CD4-positive, alpha-beta memory T cell (primary cell): Measurements from ENCODE around the gene AP5S1. TPM values are rescaled to one million over a fixed set of nuclear protein-coding genes. Genes with fewer than 3 reads are reported as not detected.

Experiments
- CTCF ChIA-PET: fragments of 350-600 bp; sonication (Branson Sonifier 250); formaldehyde crosslinking; loops from one replicate; lab custom pipeline; 2021; ENCODE audit warnings: inconsistent platforms; ENCODE audit not compliant: partially characterized antibody; lab: Charles Lee
- POLR2A ChIA-PET: fragments of 350-600 bp; sonication (Branson Sonifier 250); formaldehyde crosslinking; loops from one replicate; lab custom pipeline; 2021; ENCODE audit not compliant: partially characterized antibody; lab: Charles Lee
- DNase-seq, 5 donors: peaks; one replicate each; pipeline versions ENCODE4 v3.0.0 to v3.0.0-alpha.2; 2020 to 2022; ENCODE audit warnings: mixed read lengths in 1 of 5
- H3K27ac ChIP-seq: one replicate; pipeline ENCODE4 v1.7.0; 2013; ENCODE audit warnings: low read depth, low read length
- H3K27me3 ChIP-seq: 2 replicates; pipeline ENCODE4 v1.7.0; 2013; ENCODE audit warnings: mild to moderate bottlenecking, low read length, moderate library complexity; ENCODE audit not compliant: insufficient read depth
- H3K36me3 ChIP-seq: 2 replicates; pipeline ENCODE4 v1.7.0; 2013; ENCODE audit warnings: mild to moderate bottlenecking, low read length, moderate library complexity; ENCODE audit not compliant: insufficient read depth
- H3K4me1 ChIP-seq: 2 replicates; pipeline ENCODE4 v1.7.0; 2013; ENCODE audit warnings: mild to moderate bottlenecking, low read length, moderate library complexity; ENCODE audit not compliant: insufficient read depth
- H3K4me3 ChIP-seq, 2 donors: one replicate each; pipeline ENCODE4 v1.7.0; 2013; ENCODE audit warnings: low read length in 2 of 2, mild to moderate bottlenecking in 1 of 2
- H3K9me3 ChIP-seq, 2 donors: one replicate each; pipeline ENCODE4 v1.7.0; 2013; ENCODE audit warnings: low read length in 2 of 2, control low read depth in 1 of 2; ENCODE audit not compliant: control insufficient read depth in 1 of 2
- H3K27ac Mint-ChIP-seq, 7 donors: one replicate each; pipeline ENCODE4 v1.8.0; 2020 to 2021; ENCODE audit warnings: mixed read lengths in 7 of 7, mild to moderate bottlenecking in 6 of 7, inconsistent platforms in 3 of 7, moderate library complexity in 3 of 7
- H3K27me3 Mint-ChIP-seq, 2 donors: one replicate each; pipeline ENCODE4 v1.8.0; 2020 to 2021; ENCODE audit warnings: mixed read lengths in 2 of 2
- H3K36me3 Mint-ChIP-seq, 2 donors: one replicate each; pipeline ENCODE4 v1.8.0; 2020 to 2021; ENCODE audit warnings: mixed read lengths in 2 of 2, inconsistent platforms in 1 of 2, mild to moderate bottlenecking in 1 of 2
- H3K4me1 Mint-ChIP-seq, 4 donors: one replicate each; pipeline ENCODE4 v1.8.0; 2020 to 2021; ENCODE audit warnings: mixed read lengths in 4 of 4, mild to moderate bottlenecking in 1 of 4
- H3K4me3 Mint-ChIP-seq, 8 donors: one replicate each; pipeline ENCODE4 v1.8.0; 2020 to 2021; ENCODE audit warnings: mixed read lengths in 8 of 8, mild to moderate bottlenecking in 7 of 8, moderate library complexity in 6 of 8, inconsistent platforms in 3 of 8
- H3K9me3 Mint-ChIP-seq, 8 donors: one replicate each; pipeline ENCODE4 v1.8.0; 2020 to 2021; ENCODE audit warnings: mixed read lengths in 8 of 8, mild to moderate bottlenecking in 5 of 8, inconsistent platforms in 3 of 8, moderate library complexity in 1 of 8
- intact Hi-C: fragments of 100-400 bp; cut with micrococcal nuclease; formaldehyde crosslinking; loops from one replicate; pipeline ENCODE4 v1.15.1; 2023
- polyA plus RNA-seq, 2 donors: library from polyadenylated mRNA; unstranded; fragments of 300-500 nt; fragmentation: Illumina TruSeq; gene quantifications; one replicate each; pipeline ENCODE4 v1.2.3, GENCODE V29; 2021
- total RNA-seq, 2 experiments: library from RNA; stranded (reverse); gene quantifications; one replicate each; pipeline ENCODE4 v1.2.3, GENCODE V29; 2021

Gene AP5S1
- total and polyA plus RNA-seq, 4 experiments from 2014 or later, result 10.4 to 16.8 (median 12.8) TPM

DNA sequence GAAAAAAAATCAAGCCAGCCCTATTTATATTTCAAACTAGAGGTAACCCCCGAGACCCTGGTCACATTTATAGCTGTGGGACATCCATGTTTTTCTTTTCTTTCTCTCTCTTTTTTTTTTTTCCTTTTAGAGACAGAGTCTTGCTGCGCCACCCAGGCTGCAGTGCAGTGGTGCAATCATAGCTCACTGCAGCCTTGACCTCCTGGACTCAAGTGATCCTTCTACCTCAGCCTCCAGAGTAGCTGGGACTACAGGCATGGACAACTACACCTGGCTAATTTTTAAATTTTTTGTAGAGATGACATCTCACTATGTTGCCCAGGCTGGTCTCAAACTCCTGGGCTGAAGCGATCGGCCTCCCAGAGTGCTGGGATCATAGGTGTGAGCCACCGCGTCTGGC, 38.3 kb downstream of the AP5S1 start:
- Histone ChIP-seq H3K4me1 (peaks cover 10% of the 10 kb centered on the region), H3K9me3 (no peaks in the 10 kb centered on the region), H3K27ac (no peak overlapping the region), H3K27me3 (no peaks in the 10 kb centered on the region), H3K36me3 (peaks cover 49% of the 10 kb centered on the region), H3K4me3 (no peak overlapping the region)
- Mint-ChIP-seq H3K27me3 (no peaks in the 10 kb centered on the region), H3K4me3 (no peak overlapping the region), H3K4me1 (peaks cover 5 to 24% (median 6%) of the 10 kb centered on the region in 4 donors), H3K36me3 (peaks cover 42 to 59% of the 10 kb centered on the region in 2 donors), H3K27ac (no peak overlapping the region), H3K9me3 (no peaks in the 10 kb centered on the region)
- ChIA-PET POLR2A (no interaction called here), CTCF (interaction anchor here (0.7 to 1.6 kb wide), 3 partner anchors 9 to 226 kb away, joined by 3 to 5 read pairs (median 3); no protein-coding TSS in a partner anchor)
- no peak for DNase-seq
- intact Hi-C loops, result no loop called here

DNA sequence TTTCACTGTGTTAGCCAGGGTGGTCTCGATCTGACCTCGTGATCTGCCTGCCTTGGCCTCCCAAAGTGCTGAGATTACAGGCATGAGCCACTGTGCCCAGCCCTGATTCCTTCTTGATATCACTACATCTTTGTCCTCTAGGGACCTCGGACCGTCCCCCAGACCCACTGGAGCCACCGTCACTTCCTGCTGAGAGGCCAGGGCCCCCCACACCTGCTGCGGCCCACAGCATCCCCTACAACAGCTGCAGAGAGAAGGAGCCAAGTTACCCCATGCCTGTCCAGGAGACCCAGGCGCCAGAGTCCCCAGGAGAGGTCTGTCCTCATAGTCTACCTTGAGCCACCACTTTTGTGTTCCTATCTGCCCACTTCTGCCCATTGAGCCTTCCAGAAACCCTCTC, 40.8 kb downstream of the AP5S1 start:
- H3K27me3 Mint-ChIP-seq, result no peaks in the 10 kb centered on the region
- Histone ChIP-seq H3K36me3 (peaks cover 69% of the 10 kb centered on the region), H3K9me3 (no peaks in the 10 kb centered on the region), H3K27ac (no peak overlapping the region), H3K4me1 (no peaks in the 10 kb centered on the region), H3K4me3 (no peak overlapping the region), H3K27me3 (no peaks in the 10 kb centered on the region)
- H3K4me3 Mint-ChIP-seq, result no peak overlapping the region
- intact Hi-C loops, result no loop called here
- H3K9me3 Mint-ChIP-seq, result peaks cover 0 to 1% (median 0%) of the 10 kb centered on the region in 8 donors
- H3K36me3 Mint-ChIP-seq, result peaks cover 46 to 68% of the 10 kb centered on the region in 2 donors
- POLR2A ChIA-PET, result no interaction called here
- H3K4me1 Mint-ChIP-seq, result peaks cover 0 to 18% (median 2%) of the 10 kb centered on the region in 4 donors
- CTCF ChIA-PET, result no interaction called here
- no peak for DNase-seq
- H3K27ac Mint-ChIP-seq, result no peak overlapping the region

DNA sequence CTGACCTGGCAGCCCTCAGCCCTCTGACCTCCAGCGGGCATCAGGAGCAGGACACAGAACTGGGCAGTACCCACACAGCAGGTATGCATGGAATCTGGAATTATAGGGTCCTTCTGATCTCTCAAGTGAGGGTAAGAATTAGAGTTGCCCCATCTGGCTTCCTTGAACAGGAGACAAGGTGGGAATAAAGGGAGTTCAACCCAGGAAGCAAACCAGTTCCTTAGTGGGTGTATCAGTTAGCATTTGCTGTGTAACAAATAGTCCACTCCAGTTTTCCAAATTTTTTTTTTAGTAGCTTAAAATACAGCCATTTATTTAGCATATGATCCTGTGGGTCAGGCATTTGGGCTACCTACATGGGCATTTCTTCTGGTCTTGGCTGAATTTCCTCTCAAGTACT, 42.0 kb downstream of the AP5S1 start:
- no peak overlapping the region for H3K4me3 Mint-ChIP-seq

DNA sequence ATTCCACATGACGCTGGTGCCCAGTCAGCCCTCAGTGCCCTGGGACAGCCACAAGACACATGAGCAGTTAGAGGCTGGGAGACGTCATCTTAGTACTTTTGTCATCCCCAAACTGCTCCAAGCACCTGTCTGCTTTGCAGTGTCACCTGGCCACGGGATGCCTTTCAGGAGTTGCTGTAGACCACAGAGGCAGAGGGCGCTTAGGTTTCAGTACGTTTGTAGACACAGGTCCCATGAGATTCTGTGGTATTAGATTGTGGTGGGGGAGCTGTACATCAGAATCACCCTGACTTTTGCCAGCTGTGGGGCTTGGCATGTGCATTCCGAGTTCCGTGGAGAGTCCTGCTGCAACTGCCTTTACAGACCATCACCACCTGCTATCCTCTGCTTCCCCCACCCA, 43.0 kb downstream of the AP5S1 start:
- ChIA-PET CTCF (no interaction called here), POLR2A (no interaction called here)
- no peaks in the 10 kb centered on the region for H3K27me3 Mint-ChIP-seq
- H3K4me1 ChIP-seq, result no peaks in the 10 kb centered on the region
- DNase-seq, result no peak
- peaks cover 63% of the 10 kb centered on the region for H3K36me3 ChIP-seq
- peaks cover 0 to 1% (median 0%) of the 10 kb centered on the region in 8 donors for H3K9me3 Mint-ChIP-seq
- H3K27ac ChIP-seq, result no peak overlapping the region
- peaks cover 32 to 67% of the 10 kb centered on the region in 2 donors for H3K36me3 Mint-ChIP-seq
- H3K27ac Mint-ChIP-seq, result no peak overlapping the region
- H3K9me3 ChIP-seq, result no peaks in the 10 kb centered on the region
- no peak overlapping the region for H3K4me3 Mint-ChIP-seq
- no peaks in the 10 kb centered on the region for H3K27me3 ChIP-seq
- peaks cover 0 to 8% (median 0%) of the 10 kb centered on the region in 4 donors for H3K4me1 Mint-ChIP-seq
- intact Hi-C loops, result no loop called here
- no peak overlapping the region for H3K4me3 ChIP-seq

More for the DNA sequence above, 42.0 kb downstream of the AP5S1 start:
- peaks cover 69% of the 10 kb centered on the region for H3K36me3 ChIP-seq
- Mint-ChIP-seq H3K36me3 (peaks cover 42 to 68% of the 10 kb centered on the region in 2 donors), H3K27me3 (no peaks in the 10 kb centered on the region), H3K27ac (no peak overlapping the region), H3K9me3 (peaks cover 0 to 1% (median 0%) of the 10 kb centered on the region in 8 donors), H3K4me1 (peaks cover 0 to 13% (median under 1%) of the 10 kb centered on the region in 4 donors)
- CTCF ChIA-PET, result no interaction called here
- no peaks in the 10 kb centered on the region for H3K9me3 ChIP-seq
- no peak overlapping the region for H3K27ac ChIP-seq
- intact Hi-C loops, result no loop called here
- no peak overlapping the region for H3K4me3 ChIP-seq
- POLR2A ChIA-PET, result no interaction called here
- no peak for DNase-seq
- H3K27me3 ChIP-seq, result no peaks in the 10 kb centered on the region
- no peaks in the 10 kb centered on the region for H3K4me1 ChIP-seq

DNA sequence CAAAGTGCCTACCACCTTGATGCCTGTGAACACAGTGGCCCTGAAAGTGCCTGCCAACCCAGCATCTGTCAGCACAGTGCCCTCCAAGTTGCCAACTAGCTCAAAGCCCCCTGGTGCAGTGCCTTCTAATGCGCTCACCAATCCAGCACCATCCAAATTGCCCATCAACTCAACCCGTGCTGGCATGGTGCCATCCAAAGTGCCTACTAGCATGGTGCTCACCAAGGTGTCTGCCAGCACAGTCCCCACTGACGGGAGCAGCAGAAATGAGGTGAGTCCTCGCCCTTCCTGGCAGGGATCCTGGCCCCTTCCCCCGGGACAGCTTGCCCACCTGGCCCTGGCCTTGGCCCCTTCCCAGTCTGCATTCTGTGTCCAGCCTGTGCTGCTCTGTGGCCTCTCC, 44.2 kb downstream of the AP5S1 start:
- POLR2A ChIA-PET, result interaction anchor here (0.6 kb wide), 1 partner anchor 128 kb away, joined by 3 read pairs; no protein-coding TSS in a partner anchor
- no peaks in the 10 kb centered on the region for H3K27me3 Mint-ChIP-seq
- H3K27me3 ChIP-seq, result no peaks in the 10 kb centered on the region
- H3K4me3 Mint-ChIP-seq, result no peak overlapping the region
- H3K36me3 ChIP-seq, result peaks cover 59% of the 10 kb centered on the region
- CTCF ChIA-PET, result interaction anchor here (1.0 kb wide), 1 partner anchor 9 kb away, joined by 3 read pairs; no protein-coding TSS in a partner anchor
- no peaks in the 10 kb centered on the region for H3K9me3 ChIP-seq
- no peaks in the 10 kb centered on the region for H3K4me1 ChIP-seq
- H3K4me3 ChIP-seq, result no peak overlapping the region
- no peak overlapping the region for H3K27ac ChIP-seq
- intact Hi-C loops, result no loop called here
- DNase-seq, result no peak
- H3K4me1 Mint-ChIP-seq, result peaks cover 0 to 8% (median 0%) of the 10 kb centered on the region in 4 donors
- H3K9me3 Mint-ChIP-seq, result peaks cover 0 to 1% (median 0%) of the 10 kb centered on the region in 8 donors
- H3K27ac Mint-ChIP-seq, result peak overlapping the region in 2 of 7 donors; percentile 19 to 89
- peaks cover 32 to 58% of the 10 kb centered on the region in 2 donors for H3K36me3 Mint-ChIP-seq

DNA sequence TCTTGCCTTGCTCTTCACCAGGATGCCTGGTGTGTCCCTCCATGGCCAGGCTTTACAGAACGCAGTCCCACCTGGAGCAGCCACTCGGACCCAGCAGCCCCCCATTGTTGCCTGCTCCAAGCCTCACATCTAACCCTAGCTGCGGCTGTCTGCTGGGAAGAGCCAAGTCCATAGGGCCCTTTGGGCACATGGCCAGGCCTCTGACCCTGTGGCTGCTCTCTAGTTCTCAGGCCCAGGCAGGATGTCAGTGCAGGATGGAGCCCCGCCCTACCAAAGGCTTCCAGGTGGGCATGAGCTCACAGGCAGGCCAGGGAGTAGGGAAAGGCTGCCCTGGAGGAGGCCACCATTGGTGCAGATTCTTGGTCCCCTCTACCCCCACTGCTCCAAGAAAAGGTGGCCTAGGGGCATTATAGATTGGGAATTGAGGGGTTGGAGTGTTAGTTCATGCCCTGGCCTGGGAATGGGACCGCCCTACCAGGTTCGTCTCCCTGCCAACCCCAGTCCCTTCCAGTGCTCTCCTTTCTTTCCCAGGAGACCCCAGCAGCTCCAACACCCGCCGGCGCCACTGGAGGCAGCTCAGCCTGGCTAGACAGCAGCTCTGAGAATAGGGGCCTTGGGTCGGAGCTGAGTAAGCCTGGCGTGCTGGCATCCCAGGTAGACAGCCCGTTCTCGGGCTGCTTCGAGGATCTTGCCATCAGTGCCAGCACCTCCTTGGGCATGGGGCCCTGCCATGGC, 45.0 kb downstream of the AP5S1 start:
- H3K4me1 ChIP-seq, result no peaks in the 10 kb centered on the region
- no peak overlapping the region for H3K4me3 ChIP-seq
- H3K4me3 Mint-ChIP-seq, result no peak overlapping the region
- no peaks in the 10 kb centered on the region for H3K9me3 ChIP-seq
- peak overlapping the region in 2 of 7 donors; percentile 13 to 29 for H3K27ac Mint-ChIP-seq
- DNase-seq, result no peak
- H3K27ac ChIP-seq, result no peak overlapping the region
- H3K27me3 Mint-ChIP-seq, result no peaks in the 10 kb centered on the region
- peaks cover 0 to 1% (median 0%) of the 10 kb centered on the region in 8 donors for H3K9me3 Mint-ChIP-seq
- ChIA-PET POLR2A (interaction anchor here (0.6 kb wide), 1 partner anchor 127 kb away, joined by 3 read pairs; no protein-coding TSS in a partner anchor), CTCF (interaction anchor here (1.0 kb wide), 1 partner anchor 10 kb away, joined by 3 read pairs; no protein-coding TSS in a partner anchor)
- peaks cover 0 to 8% (median 0%) of the 10 kb centered on the region in 4 donors for H3K4me1 Mint-ChIP-seq
- H3K36me3 ChIP-seq, result peaks cover 59% of the 10 kb centered on the region
- H3K27me3 ChIP-seq, result no peaks in the 10 kb centered on the region
- H3K36me3 Mint-ChIP-seq, result peaks cover 32 to 58% of the 10 kb centered on the region in 2 donors
- intact Hi-C loops, result no loop called here

DNA sequence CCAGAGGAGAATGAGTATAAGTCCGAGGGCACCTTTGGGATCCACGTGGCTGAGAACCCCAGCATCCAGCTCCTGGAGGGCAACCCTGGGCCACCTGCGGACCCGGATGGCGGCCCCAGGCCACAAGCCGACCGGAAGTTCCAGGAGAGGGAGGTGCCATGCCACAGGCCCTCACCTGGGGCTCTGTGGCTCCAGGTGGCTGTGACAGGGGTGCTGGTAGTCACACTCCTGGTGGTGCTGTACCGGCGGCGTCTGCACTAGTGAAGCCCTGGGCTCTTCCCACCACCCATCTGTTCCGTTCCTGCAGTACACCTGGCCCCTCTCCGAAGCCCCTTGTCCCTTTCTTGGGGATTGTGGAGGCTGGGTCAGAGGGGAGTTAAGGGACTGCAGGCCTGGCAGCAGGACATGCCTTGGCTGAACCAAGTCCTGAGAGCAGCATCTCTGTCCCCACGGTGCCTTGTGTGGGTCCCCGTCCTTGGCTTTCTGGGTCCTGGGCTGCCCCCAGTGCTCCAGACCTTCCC, 45.6 kb downstream of the AP5S1 start:
- Histone ChIP-seq H3K36me3 (peaks cover 59% of the 10 kb centered on the region), H3K27me3 (no peaks in the 10 kb centered on the region), H3K9me3 (no peaks in the 10 kb centered on the region), H3K4me1 (no peaks in the 10 kb centered on the region), H3K4me3 (no peak overlapping the region), H3K27ac (no peak overlapping the region)
- ChIA-PET CTCF (no interaction called here), POLR2A (interaction anchor here (0.9 kb wide), 1 partner anchor 10 kb away, joined by 4 read pairs; no protein-coding TSS in a partner anchor)
- peaks cover 0 to 8% (median 0%) of the 10 kb centered on the region in 4 donors for H3K4me1 Mint-ChIP-seq
- no peak for DNase-seq
- no peak overlapping the region for H3K27ac Mint-ChIP-seq
- no peak overlapping the region for H3K4me3 Mint-ChIP-seq
- intact Hi-C loops, result no loop called here
- peaks cover 0 to 1% (median 0%) of the 10 kb centered on the region in 8 donors for H3K9me3 Mint-ChIP-seq
- no peaks in the 10 kb centered on the region for H3K27me3 Mint-ChIP-seq
- H3K36me3 Mint-ChIP-seq, result peaks cover 32 to 61% of the 10 kb centered on the region in 2 donors
